Kidney (tissue), 14 donors: ENCODE results near the gene USP37. TPM values are rescaled to one million over a fixed set of nuclear protein-coding genes. Genes with fewer than 3 reads are reported as not detected.
A peak's percentile ranks its signal among the peaks of the same experiment; 100 is the strongest.

Experiments used
- DNase-seq, 5 donors: peaks; one replicate each; pipeline ENCODE4 v3.0.0-alpha.2; 2013 to 2020
- FAIRE-seq: peaks from 2 replicates; lab custom pipeline; 2012; peaks lifted over from hg19 to GRCh38; lab: Jason Lieb, UNC
- H3K27ac ChIP-seq, 2 donors: one replicate each; pipeline ENCODE4 v1.7.0; 2013; ENCODE audit warnings: low read depth in 2 of 2, low read length in 2 of 2, inconsistent platforms in 1 of 2
- H3K27me3 ChIP-seq: one replicate; pipeline ENCODE4 v1.7.1; 2013; ENCODE audit warnings: low read length, inconsistent platforms; ENCODE audit not compliant: control insufficient read depth, insufficient read depth
- H3K36me3 ChIP-seq, 3 donors: one replicate each; pipeline versions ENCODE4 v1.7.0 to v1.7.1; 2013; ENCODE audit warnings: low read length in 3 of 3, control low read depth in 1 of 3, inconsistent platforms in 1 of 3; ENCODE audit not compliant: insufficient read depth in 3 of 3, control insufficient read depth in 2 of 3
- H3K4me1 ChIP-seq, 3 donors: one replicate each; pipeline versions ENCODE4 v1.7.0 to v1.7.1; 2013; ENCODE audit warnings: low read length in 3 of 3, inconsistent platforms in 1 of 3, low read depth in 1 of 3; ENCODE audit not compliant: control insufficient read depth in 2 of 3, insufficient read depth in 2 of 3
- H3K4me3 ChIP-seq, 3 donors: one replicate each; pipeline versions ENCODE4 v1.7.0 to v1.8.1; 2013; ENCODE audit warnings: low read length in 3 of 3, control low read depth in 1 of 3, inconsistent platforms in 1 of 3
- H3K9ac ChIP-seq, 3 donors: one replicate each; pipeline versions ENCODE4 v1.7.0 to v1.7.1; 2013; ENCODE audit warnings: low read length in 3 of 3, control low read depth in 1 of 3, inconsistent platforms in 1 of 3
- H3K9me3 ChIP-seq, 3 donors: one replicate each; pipeline versions ENCODE4 v1.7.0 to v1.7.1; 2013; ENCODE audit warnings: low read length in 3 of 3, control low read depth in 1 of 3, inconsistent platforms in 1 of 3; ENCODE audit not compliant: control insufficient read depth in 2 of 3, insufficient read depth in 1 of 3
- intact Hi-C: fragments of 100-400 bp; cut with DNase I; formaldehyde crosslinking; loops from one replicate; pipeline ENCODE4 v1.11.1; 2022
- polyA plus RNA-seq: library from polyadenylated mRNA; stranded (reverse); fragments of 350-450 nt; fragmentation: Illumina TruSeq; extraction: RNeasy Lipid Tissue Mini Kit (QIAGEN cat#74804); gene quantifications from one replicate; pipeline ENCODE4 v1.2.3, GENCODE V29; 2014; ENCODE audit warnings: low read depth, low replicate concordance; ENCODE audit not compliant: insufficient read depth
- total RNA-seq: library from RNA; stranded (reverse); fragmentation: NEBNext Ultra II Directional; extraction: Animal tissue kit (Norgen Biotek cat#: 25700); gene quantifications from one replicate; pipeline ENCODE4 v1.2.1, GENCODE V29; 2021
- TF ChIP-seq, protein P1 (sequence below): IDR thresholded peaks from 3 replicates; pipeline ENCODE4 v1.5.1; 2012; ENCODE audit warnings: mild to moderate bottlenecking, moderate library complexity, borderline replicate concordance; ENCODE audit not compliant: insufficient read depth; ENCODE audit errors: extremely low read depth
- donor health status: control.
- donor health status: control.
- donor health status: control.
- donor health status: control.
- donor health status: control.
- donor health status: DM: yes; HTN: yes; CAD: no.
- donor health status: Normal renal cell carcinoma (clear cell type).

USP37 gene
- total and polyA plus RNA-seq, 2 donors from 2014 or later = 1.8 to 13.5 TPM

DNA sequence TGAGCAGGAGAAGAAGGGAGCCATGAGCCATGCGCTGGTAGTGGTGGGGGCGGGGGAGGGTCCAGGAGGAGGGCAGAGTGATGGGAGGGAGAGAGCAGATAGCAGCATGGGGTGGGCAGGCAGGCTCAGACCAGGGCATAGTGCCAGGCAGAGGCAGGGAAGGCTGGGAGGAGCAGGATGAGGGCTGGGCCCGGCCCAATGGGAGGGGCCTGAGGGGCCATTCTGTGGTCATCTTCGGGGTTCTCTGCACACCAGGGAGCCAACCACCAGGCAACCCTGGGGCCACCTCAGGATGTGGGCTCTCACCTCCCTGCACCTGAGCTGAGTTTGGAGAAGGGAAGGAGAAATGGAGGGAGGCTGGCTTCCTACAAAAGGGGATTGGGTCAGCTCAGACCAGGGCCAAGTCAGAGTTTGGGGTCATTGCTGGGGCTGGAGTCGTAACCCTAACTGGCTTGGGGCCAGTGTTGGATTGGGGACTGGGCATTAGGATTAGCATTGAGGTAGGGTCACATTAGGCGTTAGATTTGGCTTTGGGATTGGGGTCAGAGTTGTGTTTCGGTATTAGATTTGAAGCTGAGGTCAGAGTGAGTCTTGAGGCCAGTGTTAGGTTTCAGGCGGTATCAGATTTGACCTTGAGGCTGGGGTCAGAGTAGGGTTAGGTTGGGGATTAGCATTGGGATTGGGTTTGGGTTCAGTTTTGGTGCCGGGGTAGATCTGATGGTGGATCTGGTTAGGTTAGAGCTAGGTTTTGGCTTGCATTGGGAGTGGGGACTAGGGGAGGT, 138.0 kb downstream of the USP37 start:
- intact Hi-C loops = no loop called here
- Histone ChIP-seq H3K27ac (no peak overlapping the region), H3K9me3 (no peaks in the 10 kb centered on the region), H3K4me3 (no peak overlapping the region), H3K36me3 (peaks cover 0 to 3% (median 0%) of the 10 kb centered on the region in 3 donors), H3K27me3 (no peaks in the 10 kb centered on the region), H3K9ac (no peak overlapping the region), H3K4me1 (no peaks in the 10 kb centered on the region)
- FAIRE-seq (no peak), DNase-seq (peak in 2 of 5 donors; percentile 29 to 41)
- TF ChIP-seq, protein P1, sequence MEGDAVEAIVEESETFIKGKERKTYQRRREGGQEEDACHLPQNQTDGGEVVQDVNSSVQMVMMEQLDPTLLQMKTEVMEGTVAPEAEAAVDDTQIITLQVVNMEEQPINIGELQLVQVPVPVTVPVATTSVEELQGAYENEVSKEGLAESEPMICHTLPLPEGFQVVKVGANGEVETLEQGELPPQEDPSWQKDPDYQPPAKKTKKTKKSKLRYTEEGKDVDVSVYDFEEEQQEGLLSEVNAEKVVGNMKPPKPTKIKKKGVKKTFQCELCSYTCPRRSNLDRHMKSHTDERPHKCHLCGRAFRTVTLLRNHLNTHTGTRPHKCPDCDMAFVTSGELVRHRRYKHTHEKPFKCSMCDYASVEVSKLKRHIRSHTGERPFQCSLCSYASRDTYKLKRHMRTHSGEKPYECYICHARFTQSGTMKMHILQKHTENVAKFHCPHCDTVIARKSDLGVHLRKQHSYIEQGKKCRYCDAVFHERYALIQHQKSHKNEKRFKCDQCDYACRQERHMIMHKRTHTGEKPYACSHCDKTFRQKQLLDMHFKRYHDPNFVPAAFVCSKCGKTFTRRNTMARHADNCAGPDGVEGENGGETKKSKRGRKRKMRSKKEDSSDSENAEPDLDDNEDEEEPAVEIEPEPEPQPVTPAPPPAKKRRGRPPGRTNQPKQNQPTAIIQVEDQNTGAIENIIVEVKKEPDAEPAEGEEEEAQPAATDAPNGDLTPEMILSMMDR = no peak

DNA sequence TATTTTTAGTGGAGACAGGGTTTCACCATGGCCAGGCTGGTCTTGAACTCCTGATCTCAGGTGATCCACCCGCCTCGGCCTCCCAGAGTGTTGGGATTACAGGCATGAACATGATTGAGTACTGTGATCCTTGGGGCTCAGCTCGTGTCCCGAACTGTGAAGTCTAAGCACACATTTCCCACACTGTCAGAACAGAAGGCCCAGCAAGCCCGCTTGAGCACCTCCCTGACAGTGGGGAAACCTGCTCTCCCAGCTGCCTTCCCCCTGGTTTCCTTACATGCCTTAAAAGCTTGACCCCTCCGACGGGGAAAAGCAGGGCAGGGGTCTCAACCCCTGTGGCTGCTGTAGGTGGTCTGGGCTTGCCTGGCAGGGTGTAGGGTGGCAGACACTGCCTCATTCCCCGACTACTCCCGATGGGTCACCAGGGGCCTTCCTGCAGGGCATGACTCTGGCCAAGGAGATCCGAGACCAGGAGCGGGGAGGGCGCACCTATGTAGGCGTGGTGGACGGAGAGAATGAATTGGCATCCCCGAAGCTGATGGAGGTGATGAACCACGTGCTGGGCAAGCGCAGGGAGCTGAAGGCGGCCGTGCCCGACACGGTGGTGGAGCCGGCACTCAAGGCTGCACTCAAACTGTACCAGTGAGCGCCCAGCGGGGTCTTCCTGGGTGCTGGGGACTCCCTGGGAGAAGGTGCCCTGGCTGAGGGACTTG, 139.1 kb downstream of the USP37 start:
- H3K9me3 ChIP-seq = no peaks in the 10 kb centered on the region
- H3K27ac ChIP-seq = no peak overlapping the region
- intact Hi-C loops = no loop called here
- no peaks in the 10 kb centered on the region for H3K27me3 ChIP-seq
- TF ChIP-seq, protein P1 = no peak
- H3K4me3 ChIP-seq = no peak overlapping the region
- no peak for FAIRE-seq
- H3K4me1 ChIP-seq = no peaks in the 10 kb centered on the region
- peaks cover 0 to 3% (median 0%) of the 10 kb centered on the region in 3 donors for H3K36me3 ChIP-seq
- H3K9ac ChIP-seq = no peak overlapping the region
- peak in 1 of 5 donors; percentile 52 for DNase-seq

DNA sequence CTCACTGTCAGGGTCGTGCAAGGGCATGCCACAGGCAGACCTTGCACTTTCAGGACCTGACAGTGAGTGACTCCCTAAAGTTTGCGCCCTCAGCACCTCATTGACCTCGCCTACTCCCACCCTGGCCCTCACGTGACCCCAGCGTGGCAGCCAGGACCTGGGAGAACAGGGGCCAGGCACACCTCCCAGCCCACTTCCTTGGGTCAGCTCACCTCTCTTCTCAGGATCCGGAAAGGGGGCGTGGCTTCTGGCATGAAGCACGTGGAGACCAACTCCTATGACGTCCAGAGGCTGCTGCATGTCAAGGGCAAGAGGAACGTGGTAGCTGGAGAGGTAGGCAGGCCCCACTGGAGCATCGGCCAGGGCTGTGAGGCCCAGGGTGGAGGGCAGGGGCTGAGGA, 140.4 kb downstream of the USP37 start:
- H3K9ac ChIP-seq = no peak overlapping the region
- H3K9me3 ChIP-seq = no peaks in the 10 kb centered on the region
- peaks cover 0 to 3% (median 0%) of the 10 kb centered on the region in 3 donors for H3K36me3 ChIP-seq
- H3K27ac ChIP-seq = no peak overlapping the region
- DNase-seq (peak in 2 of 5 donors; percentile 35 to 73), FAIRE-seq (no peak)
- H3K4me3 ChIP-seq = no peak overlapping the region
- intact Hi-C loops = no loop called here
- TF ChIP-seq, protein P1 = no peak
- no peaks in the 10 kb centered on the region for H3K27me3 ChIP-seq
- H3K4me1 ChIP-seq = no peaks in the 10 kb centered on the region
